Activated naive CD8-positive, alpha-beta T cell treated with anti-CD3 and anti-CD28 coated beads, Interleukin-2, amount 10 ng/mL, durations not matched to agents 7 days and 5 days (primary cell): Measurements from ENCODE around the gene RBP5. TPM values are rescaled to one million over a fixed set of nuclear protein-coding genes. Genes with fewer than 3 reads are reported as not detected.

ENCODE experiments used
- ATAC-seq: fragments of 150-1000 bp; cut with Tn5 transposase; one replicate; pipeline ENCODE4 v1.10.0; 2021; ENCODE audit warnings: low read depth, moderate library complexity
- POLR2A ChIA-PET: fragments of 350-600 bp; sonication (Branson Sonifier 250); formaldehyde crosslinking; loops from one replicate; lab custom pipeline; 2021; ENCODE audit warnings: antibody characterized with exemption; lab: Charles Lee
- DNase-seq: peaks from one replicate; pipeline ENCODE4 v3.0.0; 2021
- H3K27ac Mint-ChIP-seq: one replicate; pipeline ENCODE4 v1.8.0; 2022; ENCODE audit warnings: mild to moderate bottlenecking, mixed read lengths
- H3K27me3 Mint-ChIP-seq: one replicate; pipeline ENCODE4 v1.8.0; 2022; ENCODE audit warnings: mild to moderate bottlenecking, moderate library complexity, mixed read lengths
- H3K36me3 Mint-ChIP-seq: one replicate; pipeline ENCODE4 v1.8.0; 2021; ENCODE audit warnings: mild to moderate bottlenecking, mixed read lengths
- H3K4me1 Mint-ChIP-seq: one replicate; pipeline ENCODE4 v1.8.0; 2021; ENCODE audit warnings: mixed read lengths
- H3K4me3 Mint-ChIP-seq: one replicate; pipeline ENCODE4 v1.8.0; 2022; ENCODE audit warnings: mild to moderate bottlenecking, moderate library complexity, mixed read lengths
- H3K9me3 Mint-ChIP-seq: one replicate; pipeline ENCODE4 v1.8.0; 2021; ENCODE audit warnings: mixed read lengths
- total RNA-seq, 2 experiments: library from RNA; stranded (reverse); gene quantifications; one replicate each; pipeline ENCODE4 v1.2.3, GENCODE V29; 2021

Gene RBP5, protein sequence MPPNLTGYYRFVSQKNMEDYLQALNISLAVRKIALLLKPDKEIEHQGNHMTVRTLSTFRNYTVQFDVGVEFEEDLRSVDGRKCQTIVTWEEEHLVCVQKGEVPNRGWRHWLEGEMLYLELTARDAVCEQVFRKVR
- total RNA-seq, result 1 to 10 TPM in 1 of 2 experiments, under 1 TPM in 1; 0.58 to 1.3 TPM

DNA sequence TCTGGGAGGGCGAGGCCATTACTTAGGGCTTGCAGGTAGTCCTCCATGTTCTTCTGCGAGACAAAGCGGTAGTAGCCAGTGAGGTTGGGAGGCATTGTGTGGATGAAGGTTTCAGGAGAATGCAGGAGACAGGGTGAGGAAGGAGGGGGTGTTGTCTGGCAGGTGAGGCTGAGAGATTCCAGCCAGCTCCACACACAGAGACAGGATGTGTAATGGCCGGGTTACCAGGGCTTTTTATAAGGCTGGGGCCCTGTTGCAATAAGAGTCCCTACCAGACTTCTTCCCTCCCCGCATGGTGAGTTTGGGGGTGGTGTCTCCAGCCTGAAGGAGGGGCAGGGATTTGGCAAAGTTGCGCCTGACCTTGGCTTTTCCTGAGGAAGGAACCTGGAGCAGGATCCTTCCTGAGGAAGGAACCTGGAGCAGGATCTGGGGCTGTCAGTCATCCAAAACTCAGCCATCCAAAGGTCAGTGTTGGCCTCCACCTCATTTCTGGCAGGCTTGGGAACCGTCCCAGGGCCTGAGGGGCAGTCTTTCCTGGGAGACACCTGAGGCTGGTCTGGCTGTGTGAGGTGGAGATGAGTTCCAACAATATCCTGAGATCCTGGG is at the start of gene RBP5:
Gene RBP5 (minus strand): TSS at position 209 of the 606 bp plus-strand sequence. CDS start 114 bp downstream, at position 95.
- POLR2A ChIA-PET, result interaction anchor here (0.5 to 3.0 kb wide), 4 partner anchors 47 to 252 kb away, joined by 3 to 12 read pairs (median 4); partner anchors contain the start of genes C12orf57, LPCAT3 and RNU7-1
- Mint-ChIP-seq H3K27ac (peak within 1 kb of the TSS; percentile 93), H3K4me1 (peaks cover 29% of the 10 kb centered on the region)

DNA sequence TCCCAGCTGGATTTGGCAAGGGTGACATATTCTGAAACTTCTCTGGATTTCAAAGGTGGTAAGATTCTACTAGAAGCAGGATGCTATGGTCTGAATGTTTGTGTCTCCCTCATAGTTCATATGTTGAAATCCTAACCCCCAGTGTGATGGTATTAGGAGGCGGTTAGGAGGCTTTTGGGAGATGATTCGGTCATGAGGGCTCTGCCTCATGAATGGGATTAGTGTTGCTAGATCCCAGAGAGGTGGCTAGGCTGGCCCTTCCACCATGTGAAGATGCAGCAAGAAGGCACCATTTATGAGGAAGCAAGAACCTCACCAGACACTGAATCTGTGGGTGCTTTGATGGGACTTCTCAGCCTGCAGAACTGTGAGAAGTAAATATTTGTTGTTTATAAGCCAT is 49.8 kb upstream of the RBP5 start:
- Mint-ChIP-seq H3K27ac (no peak overlapping the region), H3K4me3 (no peak overlapping the region), H3K27me3 (peaks cover 36% of the 10 kb centered on the region), H3K36me3 (no peaks in the 10 kb centered on the region), H3K4me1 (no peaks in the 10 kb centered on the region), H3K9me3 (peaks cover 6% of the 10 kb centered on the region)
- no peak for DNase-seq
- no peak for ATAC-seq
- POLR2A ChIA-PET, result no interaction called here

More for the DNA sequence above, at the start of gene RBP5:
- no peak for DNase-seq
- Mint-ChIP-seq H3K27me3 (no peaks in the 10 kb centered on the region), H3K36me3 (peaks cover 18% of the 10 kb centered on the region), H3K9me3 (no peaks in the 10 kb centered on the region), H3K4me3 (peak within 1 kb of the TSS; percentile 97)
- no peak for ATAC-seq

DNA sequence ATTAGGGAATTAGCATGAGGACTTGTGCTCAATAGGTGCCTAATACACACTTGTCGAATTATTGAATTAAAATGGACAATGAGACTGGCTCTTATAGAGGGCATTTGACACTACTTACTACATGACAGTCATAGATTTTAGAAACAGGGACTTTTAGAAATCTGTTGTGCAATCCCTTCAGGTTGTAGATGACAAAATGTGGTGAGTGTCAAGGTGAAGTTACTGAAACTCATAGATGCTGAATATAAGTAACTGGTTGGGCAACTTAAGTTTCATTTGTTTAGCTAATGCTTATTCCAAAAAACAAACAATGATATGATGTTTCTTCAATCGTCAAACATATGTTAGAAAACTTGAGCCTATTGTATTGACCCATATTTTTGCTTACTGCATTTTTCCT is 47.9 kb upstream of the RBP5 start:
- H3K9me3 Mint-ChIP-seq, result peaks cover 12% of the 10 kb centered on the region
- H3K27ac Mint-ChIP-seq, result no peak overlapping the region
- no peak for ATAC-seq
- no peak overlapping the region for H3K4me3 Mint-ChIP-seq
- DNase-seq, result no peak
- no peaks in the 10 kb centered on the region for H3K36me3 Mint-ChIP-seq
- POLR2A ChIA-PET, result no interaction called here
- H3K4me1 Mint-ChIP-seq, result no peaks in the 10 kb centered on the region
- H3K27me3 Mint-ChIP-seq, result peaks cover 46% of the 10 kb centered on the region

DNA sequence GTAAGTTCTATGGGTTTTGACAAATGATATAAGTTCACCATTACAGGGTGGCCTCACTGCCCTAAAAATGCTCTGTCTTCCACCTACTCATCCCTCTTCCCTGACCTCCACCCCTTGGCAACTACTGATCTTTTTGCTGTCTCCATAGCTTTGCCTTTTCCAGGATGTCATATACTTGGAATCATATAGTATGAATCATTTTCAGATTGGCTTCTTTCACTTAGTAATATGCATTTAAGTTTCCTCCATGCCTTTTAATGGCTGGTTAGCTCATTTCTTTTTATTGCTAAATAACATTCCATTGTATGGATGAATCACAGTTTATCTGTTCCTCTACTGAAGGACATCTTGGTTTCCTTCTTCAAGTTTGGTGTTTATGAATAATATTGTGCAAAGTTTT is 46.8 kb upstream of the RBP5 start:
- H3K36me3 Mint-ChIP-seq, result no peaks in the 10 kb centered on the region
- no peak overlapping the region for H3K27ac Mint-ChIP-seq
- no peak overlapping the region for H3K4me3 Mint-ChIP-seq
- H3K9me3 Mint-ChIP-seq, result peaks cover 11% of the 10 kb centered on the region
- ATAC-seq (no peak), DNase-seq (no peak)
- POLR2A ChIA-PET, result no interaction called here
- H3K27me3 Mint-ChIP-seq, result peaks cover 44% of the 10 kb centered on the region
- H3K4me1 Mint-ChIP-seq, result no peaks in the 10 kb centered on the region

DNA sequence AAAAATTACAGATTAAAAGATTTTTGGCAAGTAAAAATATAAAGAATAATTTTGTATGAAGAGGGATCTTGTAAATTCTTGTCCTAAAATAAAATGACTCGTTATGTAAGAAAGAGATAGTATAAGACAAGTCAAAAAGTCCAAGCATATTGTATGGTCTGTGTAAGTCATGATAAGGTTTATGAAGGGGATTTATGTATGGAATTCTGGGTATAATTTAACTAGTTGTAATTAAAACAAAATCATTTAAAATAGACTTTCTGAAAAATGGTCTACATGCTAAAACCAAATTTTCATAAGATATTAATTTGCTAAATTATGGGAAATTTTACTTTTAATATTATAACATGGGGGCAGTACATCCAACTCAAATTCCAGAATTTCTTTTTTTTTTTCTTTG is 43.2 kb upstream of the RBP5 start:
- DNase-seq (no peak), ATAC-seq (no peak)
- POLR2A ChIA-PET, result no interaction called here
- H3K36me3 Mint-ChIP-seq, result peaks cover 1% of the 10 kb centered on the region
- H3K27me3 Mint-ChIP-seq, result peaks cover 27% of the 10 kb centered on the region
- no peak overlapping the region for H3K27ac Mint-ChIP-seq
- H3K4me1 Mint-ChIP-seq, result no peaks in the 10 kb centered on the region
- H3K9me3 Mint-ChIP-seq, result peaks cover 21% of the 10 kb centered on the region
- H3K4me3 Mint-ChIP-seq, result no peak overlapping the region

DNA sequence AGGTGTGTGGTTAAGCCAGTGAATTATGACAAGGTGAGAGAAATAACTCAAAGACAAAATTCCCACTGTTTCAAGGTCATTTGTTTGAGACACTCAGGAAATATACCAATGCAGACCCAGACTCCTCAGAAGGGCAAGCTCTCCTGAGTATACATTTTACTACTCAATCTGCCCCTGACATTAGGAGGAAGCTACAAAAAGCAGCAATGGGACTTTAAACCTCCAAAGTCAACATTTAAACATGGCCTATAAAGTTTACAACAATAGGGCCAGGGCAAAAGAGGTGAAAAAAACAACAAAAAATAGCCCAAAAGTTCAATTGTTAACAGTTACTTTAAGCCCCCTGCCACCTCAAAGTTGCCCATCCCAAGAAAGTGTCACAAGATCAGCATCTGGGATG is 41.3 kb upstream of the RBP5 start:
- Mint-ChIP-seq H3K4me1 (no peaks in the 10 kb centered on the region), H3K4me3 (no peak overlapping the region), H3K27ac (no peak overlapping the region), H3K27me3 (peaks cover 27% of the 10 kb centered on the region), H3K36me3 (peaks cover 1% of the 10 kb centered on the region), H3K9me3 (peaks cover 24% of the 10 kb centered on the region)
- DNase-seq (no peak), ATAC-seq (no peak)
- POLR2A ChIA-PET, result no interaction called here

DNA sequence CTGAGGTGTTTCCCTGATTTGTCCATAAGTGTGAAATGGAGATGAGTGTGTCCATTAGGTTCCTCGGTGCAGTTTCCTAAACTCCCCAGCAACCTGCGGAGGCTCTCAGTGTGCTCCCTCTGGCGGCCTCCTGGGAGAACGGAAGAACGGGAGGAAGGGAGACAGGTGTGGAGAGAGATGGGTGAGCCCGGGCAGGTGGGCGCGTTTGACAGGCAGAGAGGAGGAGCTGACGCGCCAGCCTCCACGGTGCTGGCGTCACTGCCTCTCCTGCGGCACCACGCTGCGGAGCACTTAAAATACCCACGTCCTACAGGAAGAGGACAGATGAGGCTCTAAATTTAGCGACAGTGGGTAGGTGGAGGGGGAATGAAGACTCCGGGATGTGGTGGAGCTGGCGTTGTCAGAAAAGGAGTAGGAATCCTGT is 34.0 kb upstream of the RBP5 start:
- ATAC-seq (peak; percentile 66), DNase-seq (no peak)
- POLR2A ChIA-PET, result interaction anchor here (0.9 kb wide), 1 partner anchor 219 kb away, joined by 3 read pairs; the partner anchor contains the start of genes C12orf57 and RNU7-1
- Mint-ChIP-seq H3K9me3 (peaks cover 6% of the 10 kb centered on the region), H3K36me3 (peaks cover 1% of the 10 kb centered on the region), H3K27ac (no peak overlapping the region), H3K4me1 (peaks cover 6% of the 10 kb centered on the region), H3K27me3 (peaks cover 29% of the 10 kb centered on the region), H3K4me3 (peak overlapping the region; percentile 31)

DNA sequence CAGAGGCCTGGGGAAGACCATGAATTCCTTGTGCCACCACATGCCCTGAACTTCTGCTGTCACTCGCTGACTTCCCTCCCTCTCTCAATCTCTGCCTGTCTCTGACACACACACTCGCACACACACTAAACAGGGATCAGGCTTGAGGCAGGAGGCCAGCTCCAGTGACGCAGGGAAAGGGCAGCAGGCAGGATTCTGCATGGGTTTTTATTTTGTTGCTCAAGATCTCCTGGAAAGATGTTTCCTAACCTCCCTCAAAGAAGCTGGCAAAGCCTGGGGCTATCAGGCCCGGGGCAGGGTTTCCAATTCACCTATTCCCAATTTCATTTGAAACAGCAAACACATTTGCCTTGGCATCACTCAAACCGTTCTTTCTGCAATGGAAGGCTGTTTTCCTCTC is 33.1 kb upstream of the RBP5 start:
- ATAC-seq (no peak), DNase-seq (no peak)
- no peak overlapping the region for H3K27ac Mint-ChIP-seq
- POLR2A ChIA-PET, result interaction anchor here (0.6 kb wide), 1 partner anchor 138 kb away, joined by 4 read pairs; no protein-coding TSS in a partner anchor
- peaks cover 3% of the 10 kb centered on the region for H3K9me3 Mint-ChIP-seq
- no peak overlapping the region for H3K4me3 Mint-ChIP-seq
- peaks cover 6% of the 10 kb centered on the region for H3K4me1 Mint-ChIP-seq
- no peaks in the 10 kb centered on the region for H3K36me3 Mint-ChIP-seq
- peaks cover 29% of the 10 kb centered on the region for H3K27me3 Mint-ChIP-seq

DNA sequence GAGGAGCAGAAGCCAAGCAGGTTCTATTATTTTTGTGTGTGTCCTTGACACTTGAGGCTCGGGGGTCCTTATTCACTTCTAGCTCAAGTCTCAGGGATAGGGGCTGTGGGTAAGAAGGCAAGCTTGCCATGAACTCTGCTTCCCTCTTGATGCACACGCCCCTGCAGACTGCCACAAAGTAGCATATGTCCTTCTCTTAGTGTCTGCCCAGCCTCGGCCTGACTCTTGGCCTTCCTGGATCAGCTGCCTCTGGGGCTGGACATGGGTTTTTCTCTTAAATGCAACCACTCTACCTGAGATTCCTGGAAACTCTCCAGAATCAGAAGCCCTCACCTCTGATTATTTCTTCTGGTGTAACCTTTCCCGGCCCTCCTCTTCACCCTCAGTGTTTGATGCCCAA is 32.6 kb upstream of the RBP5 start:
- peaks cover 29% of the 10 kb centered on the region for H3K27me3 Mint-ChIP-seq
- POLR2A ChIA-PET, result no interaction called here
- no peaks in the 10 kb centered on the region for H3K36me3 Mint-ChIP-seq
- DNase-seq, result no peak
- no peak overlapping the region for H3K27ac Mint-ChIP-seq
- no peak for ATAC-seq
- peaks cover 6% of the 10 kb centered on the region for H3K4me1 Mint-ChIP-seq
- no peaks in the 10 kb centered on the region for H3K9me3 Mint-ChIP-seq
- H3K4me3 Mint-ChIP-seq, result no peak overlapping the region

DNA sequence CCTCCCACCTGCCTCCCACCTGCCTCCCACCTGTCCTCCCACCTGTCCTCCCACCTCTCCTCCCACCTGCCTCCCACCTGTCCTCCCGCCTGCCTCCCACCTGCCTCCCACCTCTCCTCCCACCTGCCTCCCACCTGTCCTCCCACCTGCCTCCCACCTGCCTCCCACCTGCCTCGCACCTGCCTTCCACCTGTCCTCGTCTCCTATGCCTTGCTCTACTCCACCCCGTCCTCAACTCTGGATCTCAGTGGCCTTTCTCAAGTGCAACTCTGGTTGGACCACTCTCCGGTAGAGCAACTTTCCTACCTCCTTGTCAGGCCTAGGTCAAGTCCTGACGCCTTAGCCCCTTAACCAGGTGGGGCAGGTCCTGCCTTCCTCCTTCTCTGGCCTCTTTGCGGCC is 31.5 kb upstream of the RBP5 start:
- Mint-ChIP-seq H3K27me3 (peaks cover 20% of the 10 kb centered on the region), H3K4me1 (peaks cover 6% of the 10 kb centered on the region), H3K27ac (no peak overlapping the region), H3K4me3 (no peak overlapping the region), H3K9me3 (no peaks in the 10 kb centered on the region), H3K36me3 (no peaks in the 10 kb centered on the region)
- POLR2A ChIA-PET, result no interaction called here
- ATAC-seq (no peak), DNase-seq (no peak)

DNA sequence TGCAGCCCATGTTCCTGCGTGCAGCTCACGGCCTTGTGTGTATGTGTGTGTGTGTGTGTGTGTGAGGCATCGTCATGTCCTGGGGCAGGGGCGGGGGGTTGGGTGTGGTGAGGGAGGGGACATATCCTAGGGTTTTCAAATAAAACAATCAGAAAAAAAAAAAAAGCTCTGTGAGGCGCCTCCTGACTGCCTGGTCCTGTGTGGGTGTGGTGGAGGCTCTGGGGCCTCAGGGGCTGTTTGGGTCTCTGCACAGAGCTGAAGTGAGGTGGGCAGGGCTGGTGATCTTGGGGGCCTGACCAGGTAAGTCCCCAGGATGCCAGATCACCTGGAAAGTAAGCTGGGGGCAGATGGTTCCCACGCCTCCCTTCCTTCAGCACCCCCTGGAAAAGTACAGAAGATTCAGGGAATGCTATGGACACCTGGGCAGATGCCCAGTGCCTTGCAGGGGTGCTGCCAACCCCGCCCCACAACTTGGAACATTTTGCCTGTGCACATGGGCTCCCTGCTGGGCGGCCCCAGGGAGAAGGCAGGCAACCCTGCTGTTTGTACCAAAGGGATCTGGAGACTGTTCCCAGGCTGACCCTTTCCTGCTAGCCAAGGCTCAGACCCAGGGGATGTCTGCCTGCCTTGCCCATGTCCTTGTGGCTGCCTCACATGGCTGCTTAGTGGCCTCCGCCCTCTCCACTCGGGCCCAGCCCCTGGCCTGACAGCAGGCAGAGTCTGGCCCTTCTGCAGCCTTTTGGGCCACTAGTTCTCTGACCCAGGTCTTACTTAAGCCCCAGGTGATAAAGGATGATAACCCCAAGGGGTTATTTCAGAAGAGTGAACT is 30.3 kb upstream of the RBP5 start:
- POLR2A ChIA-PET, result no interaction called here
- Mint-ChIP-seq H3K4me1 (peaks cover 6% of the 10 kb centered on the region), H3K36me3 (peaks cover 4% of the 10 kb centered on the region), H3K4me3 (no peak overlapping the region), H3K27ac (no peak overlapping the region), H3K27me3 (peaks cover 19% of the 10 kb centered on the region), H3K9me3 (no peaks in the 10 kb centered on the region)
- ATAC-seq (no peak), DNase-seq (no peak)

DNA sequence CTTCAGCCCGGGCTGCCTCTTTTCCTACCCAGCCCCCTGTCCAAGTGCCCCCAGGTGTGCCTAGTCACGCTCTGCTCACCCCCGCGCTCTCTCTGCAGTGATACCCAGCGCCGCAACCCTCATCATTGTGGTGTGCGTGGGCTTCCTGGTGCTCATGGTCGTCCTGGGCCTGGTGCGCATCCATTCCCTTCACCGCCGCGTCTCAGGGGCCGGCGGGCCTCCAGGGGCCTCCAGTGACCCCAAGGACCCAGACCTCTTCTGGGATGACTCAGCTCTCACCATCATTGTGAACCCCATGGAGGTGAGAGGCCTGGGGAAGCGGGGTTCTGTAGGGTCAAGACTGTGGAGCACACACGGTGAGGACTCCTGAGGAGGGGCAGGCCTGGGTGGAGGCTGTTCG is 28.7 kb upstream of the RBP5 start:
- H3K4me3 Mint-ChIP-seq, result no peak overlapping the region
- no peaks in the 10 kb centered on the region for H3K4me1 Mint-ChIP-seq
- POLR2A ChIA-PET, result no interaction called here
- H3K9me3 Mint-ChIP-seq, result no peaks in the 10 kb centered on the region
- ATAC-seq, result no peak
- peaks cover 6% of the 10 kb centered on the region for H3K27me3 Mint-ChIP-seq
- DNase-seq, result no peak
- H3K36me3 Mint-ChIP-seq, result peaks cover 4% of the 10 kb centered on the region
- H3K27ac Mint-ChIP-seq, result no peak overlapping the region

DNA sequence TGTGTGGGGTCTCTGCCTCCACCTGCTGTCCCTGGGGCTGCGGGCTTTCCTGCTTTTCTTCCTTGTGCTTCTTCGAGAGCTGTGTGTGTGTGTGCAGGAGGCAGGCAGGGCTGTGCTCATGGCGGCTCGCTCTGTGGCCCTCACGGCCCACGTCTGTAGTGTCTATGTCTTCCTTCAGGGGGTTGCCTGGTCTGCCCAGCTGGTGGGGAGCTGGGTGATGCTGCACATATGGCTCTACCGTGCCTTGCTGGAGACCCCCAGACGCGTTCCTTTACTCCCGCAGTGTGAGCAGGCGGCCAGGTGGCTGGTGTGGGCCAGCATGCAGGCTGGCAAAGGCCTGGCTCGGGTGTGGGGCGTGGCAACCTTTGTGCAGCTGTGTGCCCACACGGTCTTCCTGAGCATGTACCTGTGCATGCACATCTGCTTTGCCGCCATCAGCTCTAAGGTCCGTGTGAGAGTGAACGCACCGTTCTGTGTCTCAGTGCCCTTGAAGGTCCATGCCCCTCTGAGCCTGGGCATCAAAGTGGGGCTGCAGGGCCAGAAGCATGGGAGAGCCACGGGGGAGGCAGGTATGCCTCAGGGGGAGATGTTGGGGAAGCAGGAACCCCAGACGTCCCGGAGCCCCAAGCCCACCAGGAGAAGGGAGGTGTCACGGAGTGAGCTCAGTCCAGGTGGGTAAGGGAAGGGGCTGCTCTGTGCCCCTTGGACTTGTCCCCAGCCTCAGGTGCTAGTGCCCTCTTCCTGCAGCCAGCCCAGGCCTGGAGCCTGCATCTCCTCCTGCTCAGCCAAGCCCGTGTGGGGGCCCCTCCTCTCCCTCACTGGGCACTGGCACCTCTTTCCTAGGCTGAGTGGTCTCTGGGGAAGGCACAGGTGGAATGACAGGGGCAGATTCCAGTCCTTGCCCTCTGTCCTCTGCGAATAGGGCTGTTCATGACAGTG is 27.8 kb upstream of the RBP5 start:
- Mint-ChIP-seq H3K4me1 (no peaks in the 10 kb centered on the region), H3K9me3 (no peaks in the 10 kb centered on the region), H3K27me3 (peaks cover 2% of the 10 kb centered on the region), H3K36me3 (peaks cover 4% of the 10 kb centered on the region), H3K27ac (peak overlapping the region; percentile 17), H3K4me3 (no peak overlapping the region)
- no peak for DNase-seq
- no peak for ATAC-seq
- POLR2A ChIA-PET, result no interaction called here
